GM19043 (cell line): ENCODE results near the gene TMEM40.
"Not testable (repeated sequence)": the region's sequence is repeated elsewhere in the genome, so short reads cannot be mapped to it uniquely, and the experiment has no call there.

ENCODE experiments used
- ATAC-seq: cut with Tn5 transposase; IDR thresholded peaks from one replicate; pipeline ENCODE4 v1.9.1; 2021; ENCODE audit warnings: low read depth; ENCODE audit not compliant: unreplicated experiment

The TMEM40 gene

DNA sequence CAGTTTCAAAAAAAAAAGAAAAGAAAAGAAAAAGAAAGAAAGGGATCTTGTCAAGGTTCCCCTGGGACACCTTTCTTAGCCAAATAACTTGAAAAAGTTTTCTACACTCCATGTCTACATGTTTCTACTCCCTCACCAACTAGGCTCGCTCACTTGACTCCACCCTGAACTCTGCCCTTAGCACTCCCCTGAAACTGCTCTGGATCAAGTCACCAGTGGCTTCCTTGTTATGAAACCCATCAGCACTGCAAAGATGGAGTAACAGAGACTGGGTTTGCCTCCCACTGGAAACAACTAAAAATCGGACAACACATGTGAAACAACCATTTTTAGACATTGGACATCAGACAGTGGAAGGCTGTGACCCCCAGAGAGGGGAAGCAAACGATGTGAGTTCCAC lies 36.8 kb downstream of the TMEM40 start:
- ATAC-seq: no peak

GRCh38 chr3:12719984-12720898 lies 38.8 kb downstream of the TMEM40 start:
- ATAC-seq: peak; percentile 79

GRCh38 chr3:12719541-12719940 lies 39.5 kb downstream of the TMEM40 start:
- ATAC-seq: no peak

DNA sequence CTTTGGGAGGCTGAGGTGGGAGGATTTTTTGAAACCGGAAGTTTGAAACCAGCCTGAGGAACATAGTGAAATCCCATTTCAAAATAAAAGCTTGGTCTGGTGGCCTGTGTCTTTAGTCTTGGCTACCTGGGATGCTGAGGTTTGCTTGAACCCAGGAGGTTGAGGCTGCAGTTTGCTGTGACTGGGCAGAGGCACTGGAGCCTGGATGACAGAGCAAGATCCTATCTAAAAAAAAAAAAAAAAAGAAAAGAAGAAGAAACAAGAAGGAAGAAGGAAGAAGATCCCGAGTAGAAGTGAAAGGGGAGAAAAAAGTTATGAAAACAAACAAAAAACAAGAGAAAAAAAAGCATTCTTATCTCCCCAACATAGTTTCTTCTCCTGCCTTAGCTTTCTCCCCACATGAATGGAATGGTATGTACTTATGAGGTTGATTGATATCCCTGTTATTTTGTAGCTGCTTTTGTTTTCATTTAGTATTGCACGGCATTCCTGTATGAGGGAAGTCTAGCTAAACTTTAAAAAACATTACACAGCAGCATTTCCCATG lies 42.4 kb downstream of the TMEM40 start:
- ATAC-seq: no peak

DNA sequence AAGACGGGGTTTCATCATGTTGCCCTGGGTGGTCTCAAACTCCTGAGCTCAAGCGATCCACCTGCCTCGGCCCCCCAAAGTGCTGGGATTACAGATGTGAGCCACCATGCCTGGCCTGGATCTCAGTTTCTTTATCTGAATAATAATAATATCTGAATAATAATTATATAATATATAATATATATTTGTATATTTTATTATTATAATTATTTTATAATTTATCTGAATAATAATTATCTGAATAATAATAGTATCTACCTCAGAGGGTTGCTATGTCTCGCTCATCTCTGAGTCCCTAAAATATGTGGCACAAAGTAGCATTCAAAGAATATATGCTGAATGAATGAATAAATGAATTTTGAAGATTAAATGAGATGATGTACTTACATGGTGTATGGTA lies 44.8 kb downstream of the TMEM40 start:
- ATAC-seq: no peak

DNA sequence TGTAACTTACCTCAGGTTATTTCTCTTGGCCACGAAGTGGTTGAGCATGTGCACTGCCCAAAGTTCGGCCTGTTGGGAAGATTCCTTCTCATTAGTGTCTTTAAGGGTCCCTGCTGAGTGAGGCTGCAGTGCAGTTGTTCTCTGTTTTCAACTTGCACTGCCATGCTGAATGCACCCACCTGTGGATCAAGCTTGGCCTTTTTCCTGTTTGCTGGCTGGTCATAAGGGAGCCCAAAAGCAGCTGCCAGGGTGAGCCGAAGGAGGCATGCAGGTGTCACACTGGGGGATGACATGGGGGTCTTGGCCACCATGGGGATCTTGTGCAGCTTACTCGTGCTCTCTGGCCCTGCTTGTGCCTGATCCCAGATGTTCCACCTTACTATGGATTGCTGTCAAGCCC lies 49.0 kb downstream of the TMEM40 start:
- no peak for ATAC-seq

- ATAC-seq: no peak
These were observed 49.7 kb downstream of the TMEM40 start for GRCh38 chr3:12709334-12709733.

- ATAC-seq: no peak
These were observed 50.4 kb downstream of the TMEM40 start for GRCh38 chr3:12708584-12709192.

GRCh38 chr3:12707449-12707848 lies 51.6 kb downstream of the TMEM40 start:
- no peak for ATAC-seq

DNA sequence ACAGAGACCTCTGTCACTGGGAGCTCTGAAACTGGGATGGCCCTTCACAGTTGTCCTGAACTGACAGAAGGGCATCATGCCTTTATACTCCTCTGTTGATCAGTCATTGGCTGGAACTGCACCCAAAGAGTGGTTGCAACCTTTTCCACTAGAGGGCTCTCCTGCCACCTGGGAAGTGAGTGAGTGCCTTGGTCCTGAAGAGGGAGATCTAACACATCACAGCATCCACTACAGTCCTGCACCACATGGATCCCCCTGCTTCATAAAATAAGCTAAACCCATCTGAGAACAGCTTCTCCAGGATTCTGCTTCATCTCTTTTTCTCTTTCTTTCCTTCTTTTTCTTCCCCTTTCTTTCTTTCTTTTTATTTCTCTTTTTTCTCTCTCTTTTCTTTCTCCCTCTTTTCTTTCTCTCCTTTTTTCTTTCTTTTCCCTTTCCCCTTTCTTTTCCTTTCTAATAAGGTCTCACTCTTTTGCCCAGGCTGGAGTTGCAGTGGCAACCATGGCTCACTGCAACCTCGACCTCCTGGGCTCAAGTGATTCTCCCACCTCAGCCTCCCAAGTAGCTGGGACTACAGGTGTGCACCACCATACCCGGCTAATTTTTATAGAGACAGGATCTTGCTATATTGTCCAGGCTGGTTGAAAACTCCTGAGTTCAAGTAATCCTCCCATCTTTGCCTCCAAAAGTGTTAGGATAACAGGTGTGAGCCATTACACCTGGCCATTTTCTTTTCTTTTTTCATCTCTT lies 52.4 kb downstream of the TMEM40 start:
- ATAC-seq: peak; percentile 83

GRCh38 chr3:12705981-12706380 lies 53.1 kb downstream of the TMEM40 start:
- no peak for ATAC-seq

DNA sequence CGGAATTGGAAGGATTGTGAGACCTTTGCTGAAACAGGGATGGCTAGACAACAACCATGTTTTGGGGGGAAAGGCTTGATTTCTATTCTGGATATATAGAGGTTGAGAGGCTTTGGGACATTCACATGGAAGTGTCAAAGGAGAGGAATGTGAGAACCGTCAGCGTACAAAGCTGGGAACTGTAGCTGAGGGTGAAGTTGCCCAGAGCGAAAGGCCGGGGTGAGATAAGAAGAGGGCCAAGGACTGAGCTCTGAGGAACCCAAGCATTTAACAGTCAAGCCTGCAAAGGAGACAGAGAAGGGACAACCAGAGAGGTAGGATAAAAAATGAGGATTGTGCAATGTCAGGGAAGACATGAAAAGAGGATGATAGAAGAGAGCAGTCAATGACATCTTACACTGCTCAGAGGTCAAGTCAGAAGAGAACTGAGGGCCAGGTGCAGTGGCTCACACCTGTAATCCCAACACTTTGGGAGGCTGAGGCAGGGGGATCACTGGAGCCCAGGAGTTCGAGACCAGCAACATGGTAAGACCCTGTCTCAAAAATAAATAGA lies 53.6 kb downstream of the TMEM40 start:
- ATAC-seq: no peak

DNA sequence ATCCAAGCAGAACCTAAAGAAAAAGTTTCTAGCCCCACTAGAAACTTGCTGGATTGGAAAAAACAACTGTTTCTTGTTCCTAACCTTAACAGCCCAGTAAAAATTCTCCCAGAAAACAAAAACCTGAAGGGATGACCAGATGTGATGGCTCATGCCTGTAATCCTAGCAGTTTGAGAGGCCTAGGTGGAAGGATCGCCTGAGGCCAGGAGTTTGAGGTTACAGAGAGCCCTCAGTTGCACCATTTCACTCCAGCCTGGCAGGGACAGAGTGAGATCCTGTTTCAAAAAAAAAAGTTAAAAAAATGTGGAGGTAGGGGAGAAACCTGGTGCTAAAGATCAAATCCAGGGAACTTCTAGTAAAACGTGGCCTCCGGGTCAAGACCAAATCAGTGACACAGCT lies 56.6 kb downstream of the TMEM40 start:
- ATAC-seq: no peak

GRCh38 chr3:12701601-12702000 lies 57.5 kb downstream of the TMEM40 start:
- not testable (repeated sequence) for ATAC-seq

- no peak for ATAC-seq
These were observed 58.3 kb downstream of the TMEM40 start for GRCh38 chr3:12700800-12701199.

DNA sequence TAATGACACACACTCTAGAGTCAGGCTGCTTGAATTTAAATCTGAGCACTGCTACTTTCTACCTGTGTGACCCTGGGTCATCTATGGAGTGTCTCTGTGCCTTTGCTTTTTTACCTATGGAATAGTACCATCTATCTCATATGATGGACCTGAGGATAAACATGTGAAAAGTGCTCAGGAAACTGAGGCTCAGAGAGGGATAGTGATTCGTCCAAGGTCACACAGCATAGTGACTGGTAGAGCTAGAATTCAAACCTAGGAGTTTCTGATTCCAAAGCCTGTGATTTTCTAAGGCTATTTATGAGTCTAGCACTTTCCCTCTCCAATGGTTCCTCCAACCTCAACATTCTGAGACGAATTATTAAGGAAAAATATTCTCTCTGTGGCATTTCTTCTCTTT lies 63.1 kb downstream of the TMEM40 start:
- ATAC-seq: no peak

- ATAC-seq: no peak
These were observed 63.9 kb downstream of the TMEM40 start for GRCh38 chr3:12695112-12695511.

- no peak for ATAC-seq
These were observed 66.6 kb downstream of the TMEM40 start for GRCh38 chr3:12692444-12692843.

- no peak for ATAC-seq
These were observed 68.9 kb downstream of the TMEM40 start for GRCh38 chr3:12689997-12690711.

- ATAC-seq: no peak
These were observed 71.1 kb downstream of the TMEM40 start for GRCh38 chr3:12687948-12688347.
